HUES64 (cell line): Measurements from ENCODE around the gene UBXN2A.

Experiments used
- H3K27ac ChIP-seq: 2 replicates; pipeline ENCODE4 v1.7.0; 2013; ENCODE audit warnings: low read depth, low read length, inconsistent platforms
- H3K27me3 ChIP-seq: 2 replicates; pipeline ENCODE4 v1.6.1; 2013; ENCODE audit warnings: mild to moderate bottlenecking, low read length; ENCODE audit not compliant: insufficient read depth
- H3K36me3 ChIP-seq: 2 replicates; pipeline ENCODE4 v1.6.1; 2013; ENCODE audit warnings: mild to moderate bottlenecking, low read length; ENCODE audit not compliant: insufficient read depth
- H3K4me1 ChIP-seq: 2 replicates; pipeline ENCODE4 v1.6.1; 2013; ENCODE audit warnings: mild to moderate bottlenecking, low read length, moderate library complexity; ENCODE audit not compliant: insufficient read depth
- H3K4me3 ChIP-seq: 2 replicates; pipeline ENCODE4 v1.5.1; 2013; ENCODE audit warnings: mild to moderate bottlenecking, low read length, moderate library complexity
- H3K9ac ChIP-seq: 2 replicates; pipeline ENCODE4 v1.6.1; 2013; ENCODE audit warnings: mild to moderate bottlenecking, low read depth, low read length
- H3K9me3 ChIP-seq: 2 replicates; pipeline ENCODE4 v1.6.1; 2013; ENCODE audit warnings: low read depth, low read length; ENCODE audit not compliant: insufficient read depth
- WGBS: fragments of 150-250, 120-280 bp; methylation state at CpG from one replicate; pipeline ENCODE4 v1.1.7; 2013; ENCODE audit warnings: missing lambda C conversion rate; 5-methylcytosine and 5-hydroxymethylcytosine counted together

UBXN2A gene

GRCh38 chr2:24015562-24016375 is 75.5 kb downstream of the UBXN2A start:
- H3K27ac ChIP-seq = peak overlapping the region; percentile 40; the same call in 1 of the 2 replicates
- no peak overlapping the region for H3K4me3 ChIP-seq
- H3K9me3 ChIP-seq = no peaks in the 10 kb centered on the region
- peaks cover 2% of the 10 kb centered on the region; the same call in 1 of the 2 replicates for H3K27me3 ChIP-seq
- WGBS = 61% methylated on average over 11 of the region's 11 CpGs
- H3K9ac ChIP-seq = no peak overlapping the region
- peaks cover 15% of the 10 kb centered on the region; the same call in 1 of the 2 replicates for H3K4me1 ChIP-seq
- H3K36me3 ChIP-seq = no peaks in the 10 kb centered on the region

- H3K36me3 ChIP-seq = no peaks in the 10 kb centered on the region
- no peaks in the 10 kb centered on the region for H3K27me3 ChIP-seq
- no peak overlapping the region for H3K9ac ChIP-seq
- no peak overlapping the region for H3K4me3 ChIP-seq
- peaks cover 13% of the 10 kb centered on the region; the same call in 1 of the 2 replicates for H3K4me1 ChIP-seq
- WGBS = 89% methylated on average over 9 of the region's 9 CpGs
- H3K9me3 ChIP-seq = no peaks in the 10 kb centered on the region
- H3K27ac ChIP-seq = peak overlapping the region; percentile 40; the same call in 1 of the 2 replicates
Measured at GRCh38 chr2:24016376-24016761, 76.1 kb downstream of the UBXN2A start.

- 92% methylated on average over 35 of the region's 35 CpGs for WGBS
- H3K27me3 ChIP-seq = no peaks in the 10 kb centered on the region
Measured at GRCh38 chr2:24016853-24017703, 76.8 kb downstream of the UBXN2A start.

GRCh38 chr2:24017711-24018110 is 77.4 kb downstream of the UBXN2A start:
- Histone ChIP-seq H3K27me3 (no peaks in the 10 kb centered on the region), H3K9ac (no peak overlapping the region), H3K36me3 (peaks cover 3% of the 10 kb centered on the region; the same call in 1 of the 2 replicates), H3K27ac (no peak overlapping the region), H3K4me3 (no peak overlapping the region), H3K9me3 (no peaks in the 10 kb centered on the region), H3K4me1 (peaks cover 13% of the 10 kb centered on the region; the same call in 1 of the 2 replicates)
- 86% methylated on average over 7 of the region's 8 CpGs for WGBS

More at GRCh38 chr2:24016853-24017703, 76.8 kb downstream of the UBXN2A start:
- H3K9me3 ChIP-seq = no peaks in the 10 kb centered on the region
- no peak overlapping the region for H3K27ac ChIP-seq
- no peak overlapping the region for H3K4me3 ChIP-seq
- no peak overlapping the region for H3K9ac ChIP-seq
- H3K4me1 ChIP-seq = peaks cover 13% of the 10 kb centered on the region; the same call in 1 of the 2 replicates
- no peaks in the 10 kb centered on the region for H3K36me3 ChIP-seq

- Histone ChIP-seq H3K27ac (no peak overlapping the region), H3K9ac (no peak overlapping the region), H3K4me1 (peaks cover 13% of the 10 kb centered on the region; the same call in 1 of the 2 replicates), H3K9me3 (no peaks in the 10 kb centered on the region), H3K36me3 (peaks cover 7% of the 10 kb centered on the region; the same call in 1 of the 2 replicates), H3K4me3 (no peak overlapping the region), H3K27me3 (no peaks in the 10 kb centered on the region)
- WGBS = 83% methylated on average over 9 of the region's 9 CpGs
Measured at GRCh38 chr2:24018241-24018640, 78.0 kb downstream of the UBXN2A start.

GRCh38 chr2:24019729-24020128 is 79.5 kb downstream of the UBXN2A start:
- H3K36me3 ChIP-seq = peaks cover 14% of the 10 kb centered on the region; the same call in 1 of the 2 replicates
- no peak overlapping the region for H3K4me3 ChIP-seq
- no peak overlapping the region for H3K9ac ChIP-seq
- no peaks in the 10 kb centered on the region for H3K9me3 ChIP-seq
- WGBS = 97% methylated on average over 5 of the region's 5 CpGs
- peaks cover 18% of the 10 kb centered on the region for H3K4me1 ChIP-seq
- no peaks in the 10 kb centered on the region for H3K27me3 ChIP-seq
- no peak overlapping the region for H3K27ac ChIP-seq

GRCh38 chr2:24020244-24020643 is 80.0 kb downstream of the UBXN2A start:
- H3K27me3 ChIP-seq = no peaks in the 10 kb centered on the region
- H3K4me3 ChIP-seq = no peak overlapping the region
- no peak overlapping the region for H3K27ac ChIP-seq
- 84% methylated on average over 4 of the region's 4 CpGs for WGBS
- no peak overlapping the region for H3K9ac ChIP-seq
- H3K9me3 ChIP-seq = no peaks in the 10 kb centered on the region
- peaks cover 14% of the 10 kb centered on the region; the same call in 1 of the 2 replicates for H3K36me3 ChIP-seq
- peaks cover 23% of the 10 kb centered on the region for H3K4me1 ChIP-seq

GRCh38 chr2:24021122-24021998 is 81.1 kb downstream of the UBXN2A start:
- Histone ChIP-seq H3K27ac (no peak overlapping the region), H3K4me3 (no peak overlapping the region)
- 80% methylated on average over 19 of the region's 19 CpGs for WGBS

GRCh38 chr2:24022324-24022974 is 82.2 kb downstream of the UBXN2A start:
- Histone ChIP-seq H3K36me3 (peaks cover 14% of the 10 kb centered on the region; the same call in 1 of the 2 replicates), H3K9me3 (no peaks in the 10 kb centered on the region), H3K4me3 (no peak overlapping the region), H3K27ac (no peak overlapping the region), H3K27me3 (no peaks in the 10 kb centered on the region), H3K4me1 (peaks cover 26% of the 10 kb centered on the region), H3K9ac (no peak overlapping the region)
- WGBS = 96% methylated on average over 14 of the region's 14 CpGs

More at GRCh38 chr2:24021122-24021998, 81.1 kb downstream of the UBXN2A start:
- Histone ChIP-seq H3K9me3 (no peaks in the 10 kb centered on the region), H3K27me3 (no peaks in the 10 kb centered on the region), H3K9ac (no peak overlapping the region), H3K4me1 (peaks cover 20% of the 10 kb centered on the region), H3K36me3 (peaks cover 14% of the 10 kb centered on the region; the same call in 1 of the 2 replicates)

GRCh38 chr2:24022975-24023575 is 82.8 kb downstream of the UBXN2A start:
- Histone ChIP-seq H3K4me1 (peaks cover 30% of the 10 kb centered on the region), H3K27ac (no peak overlapping the region), H3K9me3 (no peaks in the 10 kb centered on the region), H3K9ac (no peak overlapping the region), H3K27me3 (no peaks in the 10 kb centered on the region), H3K4me3 (no peak overlapping the region), H3K36me3 (peaks cover 14% of the 10 kb centered on the region; the same call in 1 of the 2 replicates)
- WGBS = 88% methylated on average over 16 of the region's 16 CpGs
